ENCODE data around the gene PON3. TPM values are rescaled to one million over a fixed set of nuclear protein-coding genes. Genes with fewer than 3 reads are reported as not detected.

The PON3 gene
- total RNA-seq, 1 experiment from 2014 or later: 5.3 TPM

GRCh38 chr7:95330961-95331337, 65.2 kb downstream of the PON3 start:
- DNase-seq: no peak
- Mint-ChIP-seq H3K27me3 (ENCODE audit: unreplicated experiment) (peaks cover 4% of the 10 kb centered on the region), H3K9me3 (ENCODE audit: low read depth, unreplicated experiment) (no peaks in the 10 kb centered on the region), H3K4me3 (ENCODE audit: low read depth, unreplicated experiment) (peak overlapping the region; percentile 58), H3K27ac (ENCODE audit: unreplicated experiment) (peak overlapping the region; percentile 63), H3K4me1 (ENCODE audit: low read depth, unreplicated experiment) (peaks cover 6% of the 10 kb centered on the region), H3K36me3 (ENCODE audit: insufficient read depth, unreplicated experiment) (no peaks in the 10 kb centered on the region)
- CTCF ChIA-PET: no interaction called here
- no peak for TF ChIP-seq CTCF (IDR thresholded peaks at IDR 0.05; ENCODE audit: unreplicated experiment)
- BruUV-seq (replicated peaks): no TSS peak
- intact Hi-C loops (cut with micrococcal nuclease; ENCODE audit: unreplicated experiment): no loop called here

- Mint-ChIP-seq H3K9me3 (ENCODE audit: low read depth, unreplicated experiment) (no peaks in the 10 kb centered on the region), H3K4me1 (ENCODE audit: low read depth, unreplicated experiment) (peaks cover 6% of the 10 kb centered on the region), H3K36me3 (ENCODE audit: insufficient read depth, unreplicated experiment) (no peaks in the 10 kb centered on the region), H3K4me3 (ENCODE audit: low read depth, unreplicated experiment) (peak overlapping the region; percentile 58), H3K27me3 (ENCODE audit: unreplicated experiment) (peaks cover 10% of the 10 kb centered on the region), H3K27ac (ENCODE audit: unreplicated experiment) (peak overlapping the region; percentile 63)
- CTCF ChIA-PET: no interaction called here
- intact Hi-C loops (cut with micrococcal nuclease; ENCODE audit: unreplicated experiment): no loop called here
- DNase-seq: no peak
- TF ChIP-seq CTCF (IDR thresholded peaks at IDR 0.05; ENCODE audit: unreplicated experiment): no peak
- BruUV-seq (replicated peaks): no TSS peak
These were observed 65.8 kb downstream of the PON3 start for GRCh38 chr7:95330204-95330960.

GRCh38 chr7:95327356-95327755, 68.8 kb downstream of the PON3 start:
- H3K27ac Mint-ChIP-seq (ENCODE audit: unreplicated experiment): no peak overlapping the region
- DNase-seq: no peak
- intact Hi-C loops (cut with micrococcal nuclease; ENCODE audit: unreplicated experiment): no loop called here
- H3K9me3 Mint-ChIP-seq (ENCODE audit: low read depth, unreplicated experiment): no peaks in the 10 kb centered on the region
- H3K27me3 Mint-ChIP-seq (ENCODE audit: unreplicated experiment): peaks cover 17% of the 10 kb centered on the region
- H3K36me3 Mint-ChIP-seq (ENCODE audit: insufficient read depth, unreplicated experiment): no peaks in the 10 kb centered on the region
- CTCF ChIA-PET: no interaction called here
- BruUV-seq (replicated peaks): no TSS peak
- no peak for TF ChIP-seq CTCF (IDR thresholded peaks at IDR 0.05; ENCODE audit: unreplicated experiment)
- H3K4me1 Mint-ChIP-seq (ENCODE audit: low read depth, unreplicated experiment): peaks cover 6% of the 10 kb centered on the region
- no peak overlapping the region for H3K4me3 Mint-ChIP-seq (ENCODE audit: low read depth, unreplicated experiment)

GRCh38 chr7:95324431-95324830, 71.7 kb downstream of the PON3 start, which contains the start of gene PON1:
PON1 (minus strand) TSS chr7:95324532; CDS start chr7:95324475, 57 bp downstream.
- no peaks in the 10 kb centered on the region for H3K4me1 Mint-ChIP-seq (ENCODE audit: low read depth, unreplicated experiment)
- H3K9me3 Mint-ChIP-seq (ENCODE audit: low read depth, unreplicated experiment): no peaks in the 10 kb centered on the region
- intact Hi-C loops (cut with micrococcal nuclease; ENCODE audit: unreplicated experiment): no loop called here
- H3K36me3 Mint-ChIP-seq (ENCODE audit: insufficient read depth, unreplicated experiment): no peaks in the 10 kb centered on the region
- H3K27me3 Mint-ChIP-seq (ENCODE audit: unreplicated experiment): peaks cover 17% of the 10 kb centered on the region
- peak; percentile 6 for DNase-seq
- CTCF ChIA-PET: no interaction called here
- no peak for TF ChIP-seq CTCF (IDR thresholded peaks at IDR 0.05; ENCODE audit: unreplicated experiment)
- no TSS peak for BruUV-seq (replicated peaks)
- peak within 1 kb of the TSS; percentile 35 for H3K4me3 Mint-ChIP-seq (ENCODE audit: low read depth, unreplicated experiment)
- H3K27ac Mint-ChIP-seq (ENCODE audit: unreplicated experiment): no peak within 1 kb of the TSS
